ENCODE data around the gene DOCK8. TPM values are rescaled to one million over a fixed set of nuclear protein-coding genes. Genes with fewer than 3 reads are reported as not detected.

The DOCK8 gene
- total and polyA plus RNA-seq, 2 experiments from 2014 or later: 0.94 to 1.2 TPM

DNA sequence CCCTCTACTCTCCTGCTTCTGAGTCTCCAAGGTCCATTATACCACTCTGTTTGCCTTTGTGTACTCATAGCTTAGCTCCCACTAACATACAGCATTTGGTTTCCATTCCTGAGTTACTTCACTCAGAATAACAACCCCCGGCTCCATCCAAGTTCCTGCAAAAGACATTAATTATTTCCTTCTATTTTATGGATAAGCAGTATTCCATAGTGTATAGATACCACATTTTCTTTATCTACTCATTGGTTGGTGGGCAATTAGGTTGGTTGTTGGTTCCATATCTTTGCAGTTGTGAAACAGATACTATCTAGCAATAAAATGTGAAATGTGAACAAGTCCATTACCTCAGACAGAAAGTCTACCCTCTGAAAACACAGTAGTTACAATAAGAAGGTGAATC is 110.3 kb downstream of the DOCK8 start:
- no peaks in the 10 kb centered on the region for H3K79me2 ChIP-seq (replicated peaks; ENCODE audit: insufficient read depth)
- Mint-ChIP-seq H3K4me1 (peaks cover 18% of the 10 kb centered on the region), H3K27me3 (ENCODE audit: insufficient read depth, low read depth, poor library complexity) (peaks cover 8% of the 10 kb centered on the region), H3K4me3 (no peak overlapping the region), H3K9me3 (no peaks in the 10 kb centered on the region), H3K36me3 (ENCODE audit: low read depth) (no peaks in the 10 kb centered on the region), H3K27ac (no peak overlapping the region)
- H4K20me1 ChIP-seq (replicated peaks; ENCODE audit: insufficient read depth): no peaks in the 10 kb centered on the region
- no peaks in the 10 kb centered on the region for H3K27me3 ChIP-seq (ENCODE audit: insufficient read depth)
- no peak overlapping the region for H3K27ac ChIP-seq (ENCODE audit: low read depth)
- H2AFZ ChIP-seq: no peak overlapping the region
- no peak for ATAC-seq
- no peak overlapping the region for H3K4me3 ChIP-seq
- H3K9me2 ChIP-seq (ENCODE audit: insufficient read depth): no peaks in the 10 kb centered on the region
- TF ChIP-seq, protein P1, sequence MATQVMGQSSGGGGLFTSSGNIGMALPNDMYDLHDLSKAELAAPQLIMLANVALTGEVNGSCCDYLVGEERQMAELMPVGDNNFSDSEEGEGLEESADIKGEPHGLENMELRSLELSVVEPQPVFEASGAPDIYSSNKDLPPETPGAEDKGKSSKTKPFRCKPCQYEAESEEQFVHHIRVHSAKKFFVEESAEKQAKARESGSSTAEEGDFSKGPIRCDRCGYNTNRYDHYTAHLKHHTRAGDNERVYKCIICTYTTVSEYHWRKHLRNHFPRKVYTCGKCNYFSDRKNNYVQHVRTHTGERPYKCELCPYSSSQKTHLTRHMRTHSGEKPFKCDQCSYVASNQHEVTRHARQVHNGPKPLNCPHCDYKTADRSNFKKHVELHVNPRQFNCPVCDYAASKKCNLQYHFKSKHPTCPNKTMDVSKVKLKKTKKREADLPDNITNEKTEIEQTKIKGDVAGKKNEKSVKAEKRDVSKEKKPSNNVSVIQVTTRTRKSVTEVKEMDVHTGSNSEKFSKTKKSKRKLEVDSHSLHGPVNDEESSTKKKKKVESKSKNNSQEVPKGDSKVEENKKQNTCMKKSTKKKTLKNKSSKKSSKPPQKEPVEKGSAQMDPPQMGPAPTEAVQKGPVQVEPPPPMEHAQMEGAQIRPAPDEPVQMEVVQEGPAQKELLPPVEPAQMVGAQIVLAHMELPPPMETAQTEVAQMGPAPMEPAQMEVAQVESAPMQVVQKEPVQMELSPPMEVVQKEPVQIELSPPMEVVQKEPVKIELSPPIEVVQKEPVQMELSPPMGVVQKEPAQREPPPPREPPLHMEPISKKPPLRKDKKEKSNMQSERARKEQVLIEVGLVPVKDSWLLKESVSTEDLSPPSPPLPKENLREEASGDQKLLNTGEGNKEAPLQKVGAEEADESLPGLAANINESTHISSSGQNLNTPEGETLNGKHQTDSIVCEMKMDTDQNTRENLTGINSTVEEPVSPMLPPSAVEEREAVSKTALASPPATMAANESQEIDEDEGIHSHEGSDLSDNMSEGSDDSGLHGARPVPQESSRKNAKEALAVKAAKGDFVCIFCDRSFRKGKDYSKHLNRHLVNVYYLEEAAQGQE (IDR thresholded peaks at IDR 0.05; ENCODE audit: unreplicated experiment): no peak
- TF ChIP-seq EZH2phosphoT487 (IDR thresholded peaks at IDR 0.05; ENCODE audit: unreplicated experiment): no peak
- no peak for TF ChIP-seq ETS1 (IDR thresholded peaks at IDR 0.05)
- TF ChIP-seq STAT1 (IDR thresholded peaks at IDR 0.05; ENCODE audit: unreplicated experiment): no peak
- no peak for TF ChIP-seq NANOG (IDR thresholded peaks at IDR 0.05; ENCODE audit: borderline replicate concordance)
- TF ChIP-seq EZH2 (IDR thresholded peaks at IDR 0.05; ENCODE audit: low read depth, unreplicated experiment): no peak
- no peak for TF ChIP-seq CREB1 (CRISPR knock-in tag; IDR thresholded peaks at IDR 0.05; ENCODE audit: low read depth)
- TF ChIP-seq ZNF114 (CRISPR knock-in tag; IDR thresholded peaks at IDR 0.05): no peak
- TF ChIP-seq ZNF462 (CRISPR knock-in tag; IDR thresholded peaks at IDR 0.05): no peak
- no peak overlapping the region for H3K4me2 ChIP-seq
- no peaks in the 10 kb centered on the region for H3K36me3 ChIP-seq (ENCODE audit: insufficient read depth)
- H3F3A ChIP-seq (replicated peaks; ENCODE audit: low read depth): no peaks in the 10 kb centered on the region
- no peak for DNase-seq (ENCODE audit: low spot score)
- H3K4me1 ChIP-seq (ENCODE audit: insufficient read depth): peaks cover 9% of the 10 kb centered on the region

Measured in GM23338 (cell line).